GM12878 (cell line): ENCODE measurements around the gene RNU2-63P. TPM values are rescaled to one million over a fixed set of nuclear protein-coding genes. Genes with fewer than 3 reads are reported as not detected.

ENCODE experiments used
- ATAC-seq: fragments of 200-7000 bp; cut with Tn5 transposase; 3 replicates; pipeline ENCODE4 v1.9.1; 2020; ENCODE audit warnings: mild to moderate bottlenecking, moderate library complexity
- BruUV-seq: library from RNA; stranded (reverse); fragments of 400-500 nt; replicated peaks from 2 replicates; lab custom pipeline; 2021; lab: Mats Ljungman, UMichigan
- CTCF ChIA-PET: fragments of 300-600 bp; sonication (Branson Sonifier 250); formaldehyde crosslinking; extraction: SDS; loops from one replicate; lab custom pipeline; 2021; ENCODE audit warnings: inconsistent platforms; lab: Yijun Ruan, JAX
- POLR2A ChIA-PET: fragments of 350-600 bp; formaldehyde crosslinking; extraction: SDS; loops from one replicate; lab custom pipeline; 2021; ENCODE audit warnings: inconsistent platforms; lab: Charles Lee
- RAD21 ChIA-PET: fragments of 300-600 bp; sonication (Branson Sonifier 250); formaldehyde crosslinking; loops from one replicate; lab custom pipeline; 2023; ENCODE audit warnings: antibody characterized with exemption; ENCODE audit not compliant: unreplicated experiment; lab: Charles Lee
- SMC1A ChIA-PET: fragments of 300-600 bp; sonication (Branson Sonifier 250); formaldehyde crosslinking; loops from one replicate; lab custom pipeline; 2023; ENCODE audit not compliant: unreplicated experiment, uncharacterized antibody; lab: Charles Lee
- DNase-seq: peaks from one replicate; pipeline ENCODE4 v3.0.0-alpha.2; 2011; ENCODE audit warnings: low read depth, low spot score
- FAIRE-seq: peaks from 3 replicates; lab custom pipeline; 2011; peaks lifted over from hg19 to GRCh38; lab: Jason Lieb, UNC
- H2AFZ ChIP-seq: 2 replicates; pipeline ENCODE4 v1.6.0; 2011; ENCODE audit warnings: low read depth, low read length, control low read depth; ENCODE audit not compliant: control insufficient read depth
- H3K27ac ChIP-seq: 2 replicates; pipeline ENCODE4 v1.5.1; 2011; ENCODE audit warnings: control low read depth; ENCODE audit not compliant: control insufficient read depth, insufficient read depth
- H3K27me3 ChIP-seq, 2 experiments: replicated peaks in 1 of 2; 2 replicates each; pipeline versions ENCODE4 v1.6.0 to v1.6.1; 2011; ENCODE audit warnings: low read length in 1 of 2; ENCODE audit not compliant: control insufficient read depth in 2 of 2, insufficient read depth in 2 of 2
- H3K36me3 ChIP-seq, 2 experiments: 2 replicates each; pipeline ENCODE4 v1.5.1; 2011; ENCODE audit warnings: low read length in 1 of 2; ENCODE audit not compliant: control insufficient read depth in 2 of 2, insufficient read depth in 2 of 2
- H3K4me1 ChIP-seq: 2 replicates; pipeline ENCODE4 v1.6.1; 2011; ENCODE audit warnings: mild to moderate bottlenecking, low read length, moderate library complexity, mixed read lengths; ENCODE audit not compliant: control insufficient read depth, insufficient read depth
- H3K4me2 ChIP-seq: 2 replicates; pipeline ENCODE4 v1.6.0; 2011; ENCODE audit warnings: control low read depth; ENCODE audit not compliant: control insufficient read depth, insufficient read depth
- H3K4me3 ChIP-seq: fragments of 200-600 bp; sonication (generic); 2 replicates; pipeline ENCODE4 v1.5.1; 2016
- H3K79me2 ChIP-seq: 2 replicates; pipeline ENCODE4 v1.6.0; 2011; ENCODE audit warnings: low read length; ENCODE audit not compliant: control insufficient read depth, insufficient read depth
- H3K9ac ChIP-seq: 2 replicates; pipeline ENCODE4 v1.8.0; 2011; ENCODE audit warnings: low read length, control low read depth, mixed read lengths; ENCODE audit not compliant: control insufficient read depth, insufficient read depth
- H3K9me3 ChIP-seq: replicated peaks from 3 replicates; pipeline ENCODE4 v1.5.1; 2011; ENCODE audit warnings: mild to moderate bottlenecking, low read length; ENCODE audit not compliant: control insufficient read depth, insufficient read depth
- H4K20me1 ChIP-seq: 2 replicates; pipeline ENCODE4 v1.6.0; 2011; ENCODE audit not compliant: control insufficient read depth, insufficient read depth
- CBX3 ChIP-seq: fragments of 200-600 bp; sonication (generic); IDR thresholded peaks from 2 replicates; pipeline ENCODE4 v1.6.1; 2016; ENCODE audit warnings: low read depth, borderline replicate concordance
- CEBPB ChIP-seq, 2 experiments: fragments of 150-350 bp in 1 of 2; IDR thresholded peaks; 2 replicates each; pipeline ENCODE4 v1.6.1; 2012 to 2014; ENCODE audit warnings: low read depth in 2 of 2, low read length in 2 of 2, borderline replicate concordance in 1 of 2, inconsistent platforms in 1 of 2
- EED ChIP-seq: sonication (generic); IDR thresholded peaks from 2 replicates; pipeline ENCODE4 v1.6.1; 2016; ENCODE audit warnings: antibody characterized with exemption, low read depth
- EGR1 ChIP-seq, 2 experiments: IDR thresholded peaks; 1 replicate in 1 of 2; 2 replicates in 1 of 2; pipeline ENCODE4 v1.6.1; 2011 to 2012; ENCODE audit warnings: low read depth in 2 of 2, low read length in 2 of 2, borderline replicate concordance in 1 of 2, mild to moderate bottlenecking in 1 of 2, moderate library complexity in 1 of 2
- ESRRA ChIP-seq: IDR thresholded peaks from 2 replicates; pipeline ENCODE4 v1.6.1; 2012; ENCODE audit warnings: mild to moderate bottlenecking, low read length, improper control_type of control experiment
- HDAC6 ChIP-seq: fragments of 200-600 bp; sonication (generic); IDR thresholded peaks from one replicate; pipeline ENCODE4 v1.8.0; 2017; ENCODE audit warnings: antibody characterized with exemption; ENCODE audit not compliant: unreplicated experiment
- STAT3 ChIP-seq: IDR thresholded peaks from 2 replicates; pipeline ENCODE4 v1.6.1; 2011; ENCODE audit warnings: low read depth, low read length, improper control_type of control experiment
- TAF1 ChIP-seq: IDR thresholded peaks from 2 replicates; pipeline ENCODE4 v1.6.1; 2011; ENCODE audit warnings: mild to moderate bottlenecking, low read depth, low read length, borderline replicate concordance
- ZZZ3 ChIP-seq: IDR thresholded peaks from 2 replicates; pipeline ENCODE4 v1.6.1; 2011; ENCODE audit warnings: low read depth; ENCODE audit not compliant: control insufficient read depth, insufficient read length
- WGBS: methylation state at CpG from one replicate; pipeline ENCODE4 v1.1.6; 2016; ENCODE audit warnings: low lambda C conversion rate; ENCODE audit not compliant: insufficient replicate concordance, insufficient coverage; ENCODE audit errors: missing lambda C conversion rate; 5-methylcytosine and 5-hydroxymethylcytosine counted together
- in situ Hi-C: fragments of 300-500 bp; cut with MboI; formaldehyde crosslinking; loops from 9 replicates; pipeline ENCODE4 v1.14.3; 2018; ENCODE audit warnings: mixed read lengths
- intact Hi-C: fragments of 100-400 bp; cut with micrococcal nuclease; formaldehyde crosslinking; loops from one replicate; pipeline ENCODE4 v1.14.2; 2022; ENCODE audit not compliant: unreplicated experiment
- polyA plus RNA-seq, 11 experiments: library from polyadenylated mRNA; depleted of rRNA in 4 of 11; unstranded in 6 of 11; stranded (reverse) in 5 of 11; fragments of >200 nt; fragmentation: Nextera tagmentation in 4 of 11; fragmentation: Illumina TruSeq in 1 of 11; extraction: Ambion mirVana in 4 of 11; extraction: Trizol in 1 of 11; gene quantifications; 1 replicate in 1 of 11; 2 replicates in 10 of 11; pipeline versions ENCODE4 v1.2.1 to v1.2.3, GENCODE V29; 2011 to 2016; ENCODE audit warnings: inconsistent platforms in 2 of 11, missing spikeins in 2 of 11, low read depth in 1 of 11
- total RNA-seq, 4 experiments: library from RNA; depleted of rRNA in 3 of 4; stranded (reverse); fragments of >200 nt in 3 of 4; fragmentation: Illumina TruSeq in 1 of 4; extraction: Trizol in 1 of 4; gene quantifications; 2 replicates each; pipeline versions ENCODE4 v1.2.1 to v1.2.3, GENCODE V29; 2013 to 2021
- TF ChIP-seq, protein P1 (sequence below): fragments of 450-650 bp; IDR thresholded peaks from 2 replicates; pipeline ENCODE4 v1.6.1; 2017; ENCODE audit warnings: borderline replicate concordance
- TF ChIP-seq, protein P2 (sequence below): IDR thresholded peaks from 2 replicates; pipeline ENCODE4 v1.6.1; 2012; ENCODE audit warnings: low read depth, low read length, improper control_type of control experiment
- TF ChIP-seq, protein P3 (sequence below): fragments of 450-650 bp; IDR thresholded peaks from 2 replicates; pipeline ENCODE4 v1.6.1; 2016; ENCODE audit warnings: mild to moderate bottlenecking

Gene RNU2-63P
- total and polyA plus RNA-seq, 10 of the 15 experiments (the other 5 are each of a cell fraction or from before 2014, with no cell fraction given) = 10.7 to 117 (median 12.3) TPM; not detected in 5

DNA sequence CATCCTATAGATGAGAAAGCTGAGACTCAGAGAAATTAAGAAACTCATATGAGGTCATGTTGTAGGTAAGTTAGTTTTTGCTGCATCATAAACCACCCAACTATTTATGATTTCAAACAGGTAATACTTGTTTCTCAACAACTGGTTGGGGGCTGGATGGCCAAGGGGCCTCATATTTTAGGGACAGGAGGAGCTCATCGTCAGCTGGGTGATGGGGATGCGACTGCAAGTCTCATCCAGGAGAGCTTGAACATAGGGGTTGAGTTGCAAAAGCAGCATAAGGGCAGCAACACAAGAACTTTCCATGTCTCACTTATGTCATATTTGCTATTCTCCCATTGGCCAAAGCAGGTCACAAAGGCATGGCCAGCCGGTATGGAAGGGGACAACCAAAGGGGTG lies 3.6 kb upstream of the RNU2-63P start:
- RAD21 ChIA-PET = no interaction called here
- POLR2A ChIA-PET = no interaction called here

DNA sequence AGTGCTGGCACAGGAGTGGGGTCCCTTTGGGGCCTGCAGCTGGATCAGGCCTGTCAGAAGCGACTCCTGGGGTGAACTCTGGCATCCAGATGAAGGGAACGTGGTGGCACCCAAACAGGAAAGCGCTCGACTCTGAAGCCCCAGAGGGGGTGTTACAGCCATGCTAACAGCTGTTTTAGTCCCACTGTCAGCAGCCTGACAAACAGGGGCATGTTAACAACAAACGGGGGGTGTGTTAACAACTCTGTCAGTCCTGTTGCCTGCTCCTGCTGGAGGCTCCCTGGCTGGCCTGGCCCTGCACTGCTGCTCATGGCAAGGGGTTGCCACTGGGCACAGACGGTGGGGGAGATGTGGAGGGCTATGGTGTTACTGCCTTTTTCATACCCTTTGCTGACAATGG lies 2.6 kb upstream of the RNU2-63P start:
- Histone ChIP-seq H3K36me3 (no peaks in the 10 kb centered on the region), H3K9ac (no peak overlapping the region), H2AFZ (no peak overlapping the region), H3K79me2 (no peaks in the 10 kb centered on the region), H3K4me3 (no peak overlapping the region), H3K4me2 (no peak overlapping the region), H3K9me3 (no peaks in the 10 kb centered on the region; the same call in 1 of the 3 replicates), H4K20me1 (no peaks in the 10 kb centered on the region), H3K27ac (no peak overlapping the region), H3K27me3 (peaks cover 0 to 1% of the 10 kb centered on the region in 2 experiments; a peak in 2 of 4 replicates), H3K4me1 (no peaks in the 10 kb centered on the region)
- no peak for FAIRE-seq
- ChIA-PET POLR2A (no interaction called here), RAD21 (no interaction called here), SMC1A (no interaction called here), CTCF (no interaction called here)
- no peak for DNase-seq
- no peak for ATAC-seq
- intact Hi-C loops = no loop called here
- BruUV-seq = no TSS peak
- WGBS = 92% methylated on average over 6 of the region's 6 CpGs
- in situ Hi-C loops = loop anchor here (25.0 kb wide), 1 partner anchor 532 kb away; no protein-coding TSS in a partner anchor
- TF ChIP-seq EGR1 (IDR thresholded peaks at IDR 0.05; ENCODE audit: borderline replicate concordance in 1 of 2, low read depth in 2 of 2, low read length in 2 of 2) (no peak), STAT3 (no peak), ESRRA (no peak), TAF1 (no peak), ZZZ3 (no peak), EED (no peak), HDAC6 (no peak)
- TF ChIP-seq, protein P1, sequence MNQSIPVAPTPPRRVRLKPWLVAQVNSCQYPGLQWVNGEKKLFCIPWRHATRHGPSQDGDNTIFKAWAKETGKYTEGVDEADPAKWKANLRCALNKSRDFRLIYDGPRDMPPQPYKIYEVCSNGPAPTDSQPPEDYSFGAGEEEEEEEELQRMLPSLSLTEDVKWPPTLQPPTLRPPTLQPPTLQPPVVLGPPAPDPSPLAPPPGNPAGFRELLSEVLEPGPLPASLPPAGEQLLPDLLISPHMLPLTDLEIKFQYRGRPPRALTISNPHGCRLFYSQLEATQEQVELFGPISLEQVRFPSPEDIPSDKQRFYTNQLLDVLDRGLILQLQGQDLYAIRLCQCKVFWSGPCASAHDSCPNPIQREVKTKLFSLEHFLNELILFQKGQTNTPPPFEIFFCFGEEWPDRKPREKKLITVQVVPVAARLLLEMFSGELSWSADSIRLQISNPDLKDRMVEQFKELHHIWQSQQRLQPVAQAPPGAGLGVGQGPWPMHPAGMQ = no peak
- TF ChIP-seq, protein P2, sequence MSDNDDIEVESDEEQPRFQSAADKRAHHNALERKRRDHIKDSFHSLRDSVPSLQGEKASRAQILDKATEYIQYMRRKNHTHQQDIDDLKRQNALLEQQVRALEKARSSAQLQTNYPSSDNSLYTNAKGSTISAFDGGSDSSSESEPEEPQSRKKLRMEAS = no peak

More for the DNA sequence above, 3.6 kb upstream of the RNU2-63P start:
- ChIA-PET CTCF (interaction anchor here (1.6 kb wide), 1 partner anchor 20 kb away, joined by 4 read pairs; no protein-coding TSS in a partner anchor), SMC1A (no interaction called here)
- no peak overlapping the region for H3K9ac ChIP-seq
- ATAC-seq (no peak), DNase-seq (no peak), FAIRE-seq (no peak)
- TF ChIP-seq CBX3 = no peak
- no peak for TF ChIP-seq CEBPB (IDR thresholded peaks at IDR 0.05; ENCODE audit: borderline replicate concordance in 1 of 2, low read depth in 2 of 2, low read length in 2 of 2)
- TF ChIP-seq, protein P3, sequence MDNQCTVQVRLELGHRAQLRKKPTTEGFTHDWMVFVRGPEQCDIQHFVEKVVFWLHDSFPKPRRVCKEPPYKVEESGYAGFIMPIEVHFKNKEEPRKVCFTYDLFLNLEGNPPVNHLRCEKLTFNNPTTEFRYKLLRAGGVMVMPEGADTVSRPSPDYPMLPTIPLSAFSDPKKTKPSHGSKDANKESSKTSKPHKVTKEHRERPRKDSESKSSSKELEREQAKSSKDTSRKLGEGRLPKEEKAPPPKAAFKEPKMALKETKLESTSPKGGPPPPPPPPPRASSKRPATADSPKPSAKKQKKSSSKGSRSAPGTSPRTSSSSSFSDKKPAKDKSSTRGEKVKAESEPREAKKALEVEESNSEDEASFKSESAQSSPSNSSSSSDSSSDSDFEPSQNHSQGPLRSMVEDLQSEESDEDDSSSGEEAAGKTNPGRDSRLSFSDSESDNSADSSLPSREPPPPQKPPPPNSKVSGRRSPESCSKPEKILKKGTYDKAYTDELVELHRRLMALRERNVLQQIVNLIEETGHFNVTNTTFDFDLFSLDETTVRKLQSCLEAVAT = no peak
- H3K27ac ChIP-seq = no peak overlapping the region
- H3K9me3 ChIP-seq = no peaks in the 10 kb centered on the region; the same call in 1 of the 3 replicates
- H3K4me3 ChIP-seq = no peak overlapping the region
- WGBS = 64% methylated on average over 3 of the region's 3 CpGs
- no peak overlapping the region for H2AFZ ChIP-seq
- H3K4me2 ChIP-seq = no peak overlapping the region
- no TSS peak for BruUV-seq
- H3K27me3 ChIP-seq = peaks cover 0 to 1% of the 10 kb centered on the region in 2 experiments; a peak in 2 of 4 replicates
- intact Hi-C loops (no loop called here), in situ Hi-C loops (loop anchor here (25.0 kb wide), 1 partner anchor 533 kb away; no protein-coding TSS in a partner anchor)
- H3K79me2 ChIP-seq = no peaks in the 10 kb centered on the region
- no peaks in the 10 kb centered on the region for H4K20me1 ChIP-seq
- H3K36me3 ChIP-seq = no peaks in the 10 kb centered on the region
- no peaks in the 10 kb centered on the region for H3K4me1 ChIP-seq
